ENCODE data around the gene ZNF80. TPM values are rescaled to one million over a fixed set of nuclear protein-coding genes. Genes with fewer than 3 reads are reported as not detected.

Gene ZNF80
- total RNA-seq, 1 donor from 2014 or later: not detected

DNA sequence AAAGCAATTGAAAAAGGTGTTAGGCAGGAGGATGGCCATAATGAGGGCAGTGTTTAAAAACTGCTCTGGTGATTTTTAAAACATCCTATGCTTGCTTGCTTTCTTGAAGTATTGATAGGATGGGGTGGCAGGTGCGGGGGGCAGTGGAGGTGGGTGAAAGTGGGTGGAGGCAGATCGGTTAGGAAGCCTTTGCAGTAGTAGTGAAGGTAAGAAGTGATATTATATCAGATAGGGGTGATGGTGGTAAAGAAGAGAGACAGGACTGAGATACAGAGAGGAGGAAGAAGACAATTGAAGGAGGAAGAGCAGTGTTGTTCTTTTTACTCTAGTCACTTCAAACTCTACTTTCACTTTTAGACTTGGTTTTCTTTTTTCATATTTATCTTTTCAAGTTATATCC is 11.1 kb downstream of the ZNF80 start:
- peaks cover 12% of the 10 kb centered on the region for H3K9me3 Mint-ChIP-seq
- H3F3A ChIP-seq (ENCODE audit: low read depth): no peaks in the 10 kb centered on the region
- no peak for TF ChIP-seq EZH2phosphoT487 (IDR thresholded peaks at IDR 0.05)
- TF ChIP-seq, protein P1, sequence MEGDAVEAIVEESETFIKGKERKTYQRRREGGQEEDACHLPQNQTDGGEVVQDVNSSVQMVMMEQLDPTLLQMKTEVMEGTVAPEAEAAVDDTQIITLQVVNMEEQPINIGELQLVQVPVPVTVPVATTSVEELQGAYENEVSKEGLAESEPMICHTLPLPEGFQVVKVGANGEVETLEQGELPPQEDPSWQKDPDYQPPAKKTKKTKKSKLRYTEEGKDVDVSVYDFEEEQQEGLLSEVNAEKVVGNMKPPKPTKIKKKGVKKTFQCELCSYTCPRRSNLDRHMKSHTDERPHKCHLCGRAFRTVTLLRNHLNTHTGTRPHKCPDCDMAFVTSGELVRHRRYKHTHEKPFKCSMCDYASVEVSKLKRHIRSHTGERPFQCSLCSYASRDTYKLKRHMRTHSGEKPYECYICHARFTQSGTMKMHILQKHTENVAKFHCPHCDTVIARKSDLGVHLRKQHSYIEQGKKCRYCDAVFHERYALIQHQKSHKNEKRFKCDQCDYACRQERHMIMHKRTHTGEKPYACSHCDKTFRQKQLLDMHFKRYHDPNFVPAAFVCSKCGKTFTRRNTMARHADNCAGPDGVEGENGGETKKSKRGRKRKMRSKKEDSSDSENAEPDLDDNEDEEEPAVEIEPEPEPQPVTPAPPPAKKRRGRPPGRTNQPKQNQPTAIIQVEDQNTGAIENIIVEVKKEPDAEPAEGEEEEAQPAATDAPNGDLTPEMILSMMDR (IDR thresholded peaks at IDR 0.05): no peak
- no peak for TF ChIP-seq EZH2 (IDR thresholded peaks at IDR 0.05)
- no peak overlapping the region for H3K4me3 Mint-ChIP-seq
- no peaks in the 10 kb centered on the region for H3K9me3 ChIP-seq (ENCODE audit: low read depth)
- H3K9ac ChIP-seq: no peak overlapping the region
- no peak overlapping the region for H3K4me2 ChIP-seq
- no peak for DNase-seq (ENCODE audit: low spot score)
- no peaks in the 10 kb centered on the region for H3K36me3 Mint-ChIP-seq
- no peaks in the 10 kb centered on the region for H3K4me1 Mint-ChIP-seq
- no peak overlapping the region for H3K27ac Mint-ChIP-seq
- no peak overlapping the region for H3K27ac ChIP-seq
- H2AFZ ChIP-seq (replicated peaks): no peak overlapping the region
- no peaks in the 10 kb centered on the region for H3K4me1 ChIP-seq
- peaks cover 4% of the 10 kb centered on the region for H3K27me3 Mint-ChIP-seq (ENCODE audit: insufficient read depth, low read depth)
- no peaks in the 10 kb centered on the region for H3K79me2 ChIP-seq (ENCODE audit: low read depth)
- H3K4me3 ChIP-seq: no peak overlapping the region
- H4K20me1 ChIP-seq (ENCODE audit: low read depth): no peaks in the 10 kb centered on the region
- no peaks in the 10 kb centered on the region for H3K27me3 ChIP-seq
- no peaks in the 10 kb centered on the region for H3K36me3 ChIP-seq

DNA sequence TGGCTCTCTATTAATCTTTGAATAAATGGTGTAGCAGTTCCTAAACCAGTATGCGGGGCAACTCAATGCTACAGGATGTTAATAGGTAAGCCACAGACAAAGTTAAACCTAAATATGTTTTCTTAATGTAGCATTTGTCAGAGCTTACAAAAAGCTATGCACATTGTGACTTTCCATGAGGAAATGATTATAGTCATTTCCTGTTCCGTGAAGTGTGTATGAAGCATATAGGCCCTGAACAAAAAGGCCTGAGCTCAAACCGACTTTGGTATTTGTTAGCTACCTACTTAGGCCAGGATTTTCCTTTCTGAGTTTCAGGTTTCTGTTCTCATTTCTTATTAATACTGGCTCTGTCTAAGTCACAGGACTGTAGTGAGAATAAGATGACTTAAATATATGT is 14.2 kb downstream of the ZNF80 start:
- H3K27ac Mint-ChIP-seq: no peak overlapping the region
- H3K36me3 Mint-ChIP-seq: no peaks in the 10 kb centered on the region

DNA sequence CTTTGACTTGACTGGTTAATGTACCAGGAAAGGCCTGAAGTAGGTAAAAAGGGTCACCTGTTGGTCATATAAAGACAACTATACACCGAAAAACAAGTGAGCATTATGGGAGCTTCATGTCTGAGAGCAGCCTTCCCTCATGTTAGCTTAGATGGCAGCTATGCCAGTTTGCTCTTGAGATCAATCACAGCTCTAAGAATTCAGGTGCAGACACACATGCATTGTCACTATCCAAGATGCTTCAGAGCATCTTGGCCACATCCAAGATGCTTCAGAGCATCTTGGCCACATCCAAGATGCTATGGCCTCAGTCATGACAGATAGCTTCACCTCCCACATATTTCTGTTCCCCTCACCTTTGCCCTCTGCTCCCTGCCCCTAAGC is 15.5 kb downstream of the ZNF80 start:
- DNase-seq (ENCODE audit: low spot score): no peak
- no peaks in the 10 kb centered on the region for H4K20me1 ChIP-seq (ENCODE audit: low read depth)
- Mint-ChIP-seq H3K9me3 (peaks cover 12% of the 10 kb centered on the region), H3K27me3 (ENCODE audit: insufficient read depth, low read depth) (no peaks in the 10 kb centered on the region), H3K4me1 (peaks cover 9% of the 10 kb centered on the region), H3K36me3 (no peaks in the 10 kb centered on the region), H3K27ac (no peak overlapping the region), H3K4me3 (no peak overlapping the region)
- no peak overlapping the region for H3K9ac ChIP-seq
- TF ChIP-seq, protein P1 (IDR thresholded peaks at IDR 0.05): no peak
- TF ChIP-seq EZH2phosphoT487 (IDR thresholded peaks at IDR 0.05): no peak
- TF ChIP-seq EZH2 (IDR thresholded peaks at IDR 0.05): no peak
- no peaks in the 10 kb centered on the region for H3F3A ChIP-seq (ENCODE audit: low read depth)
- no peak overlapping the region for H2AFZ ChIP-seq (replicated peaks)
- H3K27ac ChIP-seq: no peak overlapping the region
- H3K4me2 ChIP-seq: no peak overlapping the region
- no peaks in the 10 kb centered on the region for H3K36me3 ChIP-seq
- no peaks in the 10 kb centered on the region for H3K79me2 ChIP-seq (ENCODE audit: low read depth)
- H3K4me1 ChIP-seq: no peaks in the 10 kb centered on the region
- H3K27me3 ChIP-seq: no peaks in the 10 kb centered on the region
- H3K4me3 ChIP-seq: no peak overlapping the region
- no peaks in the 10 kb centered on the region for H3K9me3 ChIP-seq (ENCODE audit: low read depth)

More for the DNA sequence above, 14.2 kb downstream of the ZNF80 start:
- Histone ChIP-seq H4K20me1 (ENCODE audit: low read depth) (no peaks in the 10 kb centered on the region), H3K4me3 (no peak overlapping the region), H3K27ac (no peak overlapping the region), H3K4me1 (no peaks in the 10 kb centered on the region), H3F3A (ENCODE audit: low read depth) (no peaks in the 10 kb centered on the region), H2AFZ (replicated peaks) (no peak overlapping the region), H3K79me2 (ENCODE audit: low read depth) (no peaks in the 10 kb centered on the region), H3K36me3 (no peaks in the 10 kb centered on the region), H3K4me2 (no peak overlapping the region), H3K9me3 (ENCODE audit: low read depth) (no peaks in the 10 kb centered on the region), H3K9ac (no peak overlapping the region), H3K27me3 (no peaks in the 10 kb centered on the region)
- TF ChIP-seq EZH2 (IDR thresholded peaks at IDR 0.05) (no peak), EZH2phosphoT487 (IDR thresholded peaks at IDR 0.05) (no peak)
- TF ChIP-seq, protein P1 (IDR thresholded peaks at IDR 0.05): no peak
- Mint-ChIP-seq H3K9me3 (peaks cover 12% of the 10 kb centered on the region), H3K4me3 (no peak overlapping the region), H3K27me3 (ENCODE audit: insufficient read depth, low read depth) (no peaks in the 10 kb centered on the region), H3K4me1 (peaks cover 9% of the 10 kb centered on the region)
- no peak for DNase-seq (ENCODE audit: low spot score)

Measured in neural progenitor cell (in vitro differentiated cells).